Endodermal cell (in vitro differentiated cells): Measurements from ENCODE around the gene XKR7. TPM values are rescaled to one million over a fixed set of nuclear protein-coding genes. Genes with fewer than 3 reads are reported as not detected.
A peak's percentile ranks its signal among the peaks of the same experiment; 100 is the strongest.

Experiments used
- DNase-seq: peaks from one replicate; pipeline ENCODE4 v3.0.0-alpha.2; 2017
- H3K27ac ChIP-seq: 2 replicates; pipeline ENCODE4 v1.5.1; 2013; ENCODE audit warnings: mild to moderate bottlenecking, low read depth, low read length, moderate library complexity
- H3K27me3 ChIP-seq: 2 replicates; pipeline ENCODE4 v1.6.1; 2013; ENCODE audit warnings: mild to moderate bottlenecking, low read length, moderate library complexity; ENCODE audit not compliant: insufficient read depth, control insufficient read depth, poor library complexity, severe bottlenecking
- H3K36me3 ChIP-seq: 2 replicates; pipeline ENCODE4 v1.7.0; 2013; ENCODE audit warnings: mild to moderate bottlenecking, low read length, moderate library complexity; ENCODE audit not compliant: control insufficient read depth, insufficient read depth
- H3K4me1 ChIP-seq: one replicate; pipeline ENCODE4 v1.7.0; 2013; ENCODE audit warnings: low read length; ENCODE audit not compliant: control insufficient read depth, insufficient read depth
- H3K4me3 ChIP-seq: 2 replicates; pipeline ENCODE4 v1.5.1; 2013; ENCODE audit warnings: mild to moderate bottlenecking, low read length, moderate library complexity
- H3K9ac ChIP-seq: 2 replicates; pipeline ENCODE4 v1.6.1; 2013; ENCODE audit warnings: mild to moderate bottlenecking, low read length, moderate library complexity; ENCODE audit not compliant: poor library complexity, severe bottlenecking; ENCODE audit errors: extremely low read depth
- H3K9me3 ChIP-seq: 2 replicates; pipeline ENCODE4 v1.6.1; 2013; ENCODE audit warnings: mild to moderate bottlenecking, low read length, moderate library complexity; ENCODE audit not compliant: control insufficient read depth
- H3K27ac Mint-ChIP-seq: 2 replicates; pipeline ENCODE4 v1.8.0; 2020; ENCODE audit warnings: mixed read lengths
- H3K27me3 Mint-ChIP-seq: 2 replicates; pipeline ENCODE4 v1.8.0; 2021; ENCODE audit warnings: mild to moderate bottlenecking, mixed read lengths; ENCODE audit not compliant: insufficient read depth
- H3K36me3 Mint-ChIP-seq: 2 replicates; pipeline ENCODE4 v1.8.0; 2020; ENCODE audit warnings: low read depth, mixed read lengths
- H3K4me1 Mint-ChIP-seq: 2 replicates; pipeline ENCODE4 v1.8.0; 2020; ENCODE audit warnings: mixed read lengths
- H3K4me3 Mint-ChIP-seq: 2 replicates; pipeline ENCODE4 v1.8.0; 2020; ENCODE audit warnings: mild to moderate bottlenecking, moderate library complexity, mixed read lengths
- H3K9me3 Mint-ChIP-seq: 2 replicates; pipeline ENCODE4 v1.8.0; 2020; ENCODE audit warnings: mild to moderate bottlenecking, mixed read lengths
- WGBS, 2 experiments: methylation state at CpG; one replicate each; pipeline versions ENCODE4 v1.1.5 to v1.1.7; 2013; ENCODE audit warnings: missing lambda C conversion rate in 2 of 2, mixed read lengths in 1 of 2; ENCODE audit not compliant: insufficient coverage in 1 of 2, insufficient read length in 1 of 2; 5-methylcytosine and 5-hydroxymethylcytosine counted together
- total RNA-seq, 2 donors: library from RNA; stranded (reverse); fragmentation: NEBNext Ultra II Directional in 1 of 2; extraction: Animal tissue kit (Norgen Biotek cat#: 25700) in 1 of 2; gene quantifications; 2 replicates in 1 of 2; 3 replicates in 1 of 2; pipeline ENCODE4 v1.2.1, GENCODE V29; 2021
- TF ChIP-seq, protein P1 (sequence below): fragments of 200-600 bp; sonication (generic); conservative IDR thresholded peaks from 2 replicates; pipeline ENCODE4 v1.5.0; 2021; ENCODE audit warnings: antibody characterized with exemption, mild to moderate bottlenecking

XKR7 gene
- total RNA-seq, 2 donors from 2014 or later, result 2.7 to 3.1 TPM

GRCh38 chr20:31943052-31943471 is 24.9 kb upstream of the XKR7 start:
- no peak overlapping the region for H3K27ac ChIP-seq
- peaks cover 4% of the 10 kb centered on the region for H3K9me3 ChIP-seq
- Mint-ChIP-seq H3K4me1 (no peaks in the 10 kb centered on the region), H3K4me3 (no peak overlapping the region), H3K27ac (peak overlapping the region; percentile 69), H3K27me3 (peaks cover 4% of the 10 kb centered on the region), H3K36me3 (peaks cover 36% of the 10 kb centered on the region), H3K9me3 (peaks cover 2% of the 10 kb centered on the region)
- H3K36me3 ChIP-seq, result peaks cover 37% of the 10 kb centered on the region
- H3K27me3 ChIP-seq, result no peaks in the 10 kb centered on the region
- TF ChIP-seq, protein P1, sequence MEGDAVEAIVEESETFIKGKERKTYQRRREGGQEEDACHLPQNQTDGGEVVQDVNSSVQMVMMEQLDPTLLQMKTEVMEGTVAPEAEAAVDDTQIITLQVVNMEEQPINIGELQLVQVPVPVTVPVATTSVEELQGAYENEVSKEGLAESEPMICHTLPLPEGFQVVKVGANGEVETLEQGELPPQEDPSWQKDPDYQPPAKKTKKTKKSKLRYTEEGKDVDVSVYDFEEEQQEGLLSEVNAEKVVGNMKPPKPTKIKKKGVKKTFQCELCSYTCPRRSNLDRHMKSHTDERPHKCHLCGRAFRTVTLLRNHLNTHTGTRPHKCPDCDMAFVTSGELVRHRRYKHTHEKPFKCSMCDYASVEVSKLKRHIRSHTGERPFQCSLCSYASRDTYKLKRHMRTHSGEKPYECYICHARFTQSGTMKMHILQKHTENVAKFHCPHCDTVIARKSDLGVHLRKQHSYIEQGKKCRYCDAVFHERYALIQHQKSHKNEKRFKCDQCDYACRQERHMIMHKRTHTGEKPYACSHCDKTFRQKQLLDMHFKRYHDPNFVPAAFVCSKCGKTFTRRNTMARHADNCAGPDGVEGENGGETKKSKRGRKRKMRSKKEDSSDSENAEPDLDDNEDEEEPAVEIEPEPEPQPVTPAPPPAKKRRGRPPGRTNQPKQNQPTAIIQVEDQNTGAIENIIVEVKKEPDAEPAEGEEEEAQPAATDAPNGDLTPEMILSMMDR, result no peak
- no peak overlapping the region for H3K4me3 ChIP-seq
- WGBS, 2 experiments, result 90% methylated on average over 2 of the region's 2 CpGs; no CpG with 5 or more reads in 1 of the 2 experiments
- H3K4me1 ChIP-seq, result no peaks in the 10 kb centered on the region
- DNase-seq, result no peak
- H3K9ac ChIP-seq, result no peak overlapping the region

DNA sequence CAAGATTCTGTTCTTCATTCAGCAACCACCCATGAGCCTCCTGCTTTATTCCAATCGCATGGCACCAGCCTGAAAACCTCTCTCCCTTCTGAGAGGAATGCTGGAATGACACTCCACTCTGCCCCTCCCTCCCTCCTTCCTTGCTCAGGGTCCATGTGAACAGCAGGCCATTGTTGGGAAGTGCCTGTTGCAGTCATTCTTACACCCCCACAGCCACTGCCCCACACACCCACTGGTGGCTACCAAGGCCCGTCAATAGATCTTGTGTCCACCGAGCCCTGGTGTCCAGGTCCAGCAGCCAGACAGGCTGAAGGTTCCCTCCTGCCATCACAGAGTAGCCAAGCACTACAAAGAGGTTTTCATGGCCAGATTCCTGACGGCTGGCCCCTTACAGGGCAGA is 22.6 kb upstream of the XKR7 start:
- Mint-ChIP-seq H3K4me1 (no peaks in the 10 kb centered on the region), H3K27ac (no peak overlapping the region), H3K9me3 (peaks cover 6% of the 10 kb centered on the region), H3K27me3 (no peaks in the 10 kb centered on the region), H3K36me3 (peaks cover 58% of the 10 kb centered on the region), H3K4me3 (no peak overlapping the region)
- Histone ChIP-seq H3K27ac (no peak overlapping the region), H3K36me3 (peaks cover 57% of the 10 kb centered on the region), H3K9me3 (peaks cover 13% of the 10 kb centered on the region), H3K4me3 (no peak overlapping the region), H3K4me1 (no peaks in the 10 kb centered on the region), H3K27me3 (no peaks in the 10 kb centered on the region), H3K9ac (no peak overlapping the region)
- TF ChIP-seq, protein P1, result no peak
- no peak for DNase-seq
- 91 to 95% methylated on average over 3 to 4 of the region's 4 CpGs for WGBS, 2 experiments

DNA sequence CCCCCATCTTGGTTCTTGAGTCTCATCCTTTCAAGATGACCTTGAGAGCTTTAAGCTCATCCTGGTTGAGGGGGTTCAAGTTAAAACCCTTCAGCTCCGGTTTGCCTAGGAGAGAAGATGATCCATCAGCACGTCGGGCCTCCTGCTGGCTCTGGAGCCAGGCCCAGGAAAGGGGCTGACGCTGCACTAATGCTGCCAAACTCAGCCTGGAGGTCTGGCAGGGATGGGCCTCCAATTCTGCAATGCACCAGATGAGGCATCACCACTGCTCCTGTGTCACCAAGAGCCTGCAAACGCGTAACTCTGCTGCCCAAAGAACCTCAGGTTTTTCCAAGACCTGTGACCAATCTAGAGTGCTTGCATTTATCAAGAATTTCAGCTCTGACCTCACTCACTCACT is 22.2 kb upstream of the XKR7 start:
- H3K4me3 Mint-ChIP-seq, result no peak overlapping the region
- Histone ChIP-seq H3K36me3 (peaks cover 58% of the 10 kb centered on the region), H3K9me3 (peaks cover 13% of the 10 kb centered on the region), H3K27ac (no peak overlapping the region), H3K4me1 (no peaks in the 10 kb centered on the region), H3K9ac (no peak overlapping the region), H3K4me3 (no peak overlapping the region), H3K27me3 (no peaks in the 10 kb centered on the region)
- peaks cover 6% of the 10 kb centered on the region for H3K9me3 Mint-ChIP-seq
- TF ChIP-seq, protein P1, result no peak
- no peak for DNase-seq
- 91 to 93% methylated on average over 4 to 6 of the region's 6 CpGs for WGBS, 2 experiments
- H3K36me3 Mint-ChIP-seq, result peaks cover 58% of the 10 kb centered on the region
- H3K4me1 Mint-ChIP-seq, result peaks cover under 1% of the 10 kb centered on the region
- no peak overlapping the region for H3K27ac Mint-ChIP-seq
- no peaks in the 10 kb centered on the region for H3K27me3 Mint-ChIP-seq
